HG02763 (cell line): Measurements from ENCODE around the gene MCFD2.
"Not testable (repeated sequence)": the region's sequence is repeated elsewhere in the genome, so short reads cannot be mapped to it uniquely, and the experiment has no call there.

Experiments
- ATAC-seq: cut with Tn5 transposase; IDR thresholded peaks from one replicate; pipeline ENCODE4 v1.9.1; 2021; ENCODE audit warnings: mild to moderate bottlenecking, moderate library complexity; ENCODE audit not compliant: unreplicated experiment

The MCFD2 gene

DNA sequence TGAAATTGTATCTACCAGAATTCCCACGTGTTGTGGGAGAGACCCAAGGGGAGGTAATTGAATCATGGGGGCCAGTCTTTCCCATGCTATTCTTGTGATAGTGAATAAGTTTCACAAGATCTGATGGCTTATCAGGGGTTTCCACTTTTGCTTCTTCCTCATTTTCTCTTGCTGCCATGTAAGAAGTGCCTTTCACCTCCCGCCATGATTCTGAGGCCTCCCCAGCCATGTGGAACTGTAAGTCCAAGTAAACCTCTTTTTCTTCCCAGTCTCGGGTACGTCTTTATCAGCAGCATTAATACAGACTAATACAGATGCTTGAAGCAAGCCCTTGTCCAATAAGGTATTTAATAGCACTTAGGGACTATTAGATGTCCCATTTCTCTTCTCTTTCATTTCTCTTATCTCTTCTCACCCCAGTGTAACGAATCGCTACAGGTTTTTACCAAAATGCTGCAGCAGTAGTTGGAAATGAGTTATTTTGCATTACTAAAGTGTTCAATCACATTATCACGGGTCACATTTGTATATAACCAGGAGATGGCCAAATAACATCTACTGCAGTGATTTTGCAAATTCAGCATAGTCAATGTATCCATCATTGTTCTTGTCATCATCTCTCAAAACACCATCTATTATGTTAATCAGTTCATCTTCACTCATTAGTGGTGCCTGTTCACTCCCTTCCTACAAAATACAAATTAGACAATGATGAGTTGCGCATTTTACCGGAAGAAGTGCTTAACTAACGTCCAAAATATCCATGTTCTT is 10.5 kb downstream of the MCFD2 start:
- ATAC-seq, result not testable (repeated sequence)

DNA sequence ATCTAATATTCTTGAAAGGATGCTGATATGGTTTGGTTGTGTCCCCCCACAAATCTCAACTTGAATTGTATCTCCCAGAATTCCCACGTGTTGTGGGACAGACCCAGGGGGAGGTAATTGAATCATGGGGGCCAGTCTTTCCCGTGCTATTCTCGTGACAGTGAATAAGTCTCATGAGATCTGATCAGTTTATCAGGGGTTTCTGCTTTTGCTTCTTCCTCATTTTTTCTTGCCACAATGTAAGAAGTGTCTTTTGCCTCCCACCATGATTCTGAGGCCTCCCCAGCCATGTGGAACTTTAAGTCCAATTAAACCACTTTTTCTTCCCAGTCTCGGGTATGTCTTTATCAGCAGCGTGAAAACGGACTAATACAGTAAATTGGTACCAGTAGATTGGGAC is 12.6 kb downstream of the MCFD2 start:
- not testable (repeated sequence) for ATAC-seq

DNA sequence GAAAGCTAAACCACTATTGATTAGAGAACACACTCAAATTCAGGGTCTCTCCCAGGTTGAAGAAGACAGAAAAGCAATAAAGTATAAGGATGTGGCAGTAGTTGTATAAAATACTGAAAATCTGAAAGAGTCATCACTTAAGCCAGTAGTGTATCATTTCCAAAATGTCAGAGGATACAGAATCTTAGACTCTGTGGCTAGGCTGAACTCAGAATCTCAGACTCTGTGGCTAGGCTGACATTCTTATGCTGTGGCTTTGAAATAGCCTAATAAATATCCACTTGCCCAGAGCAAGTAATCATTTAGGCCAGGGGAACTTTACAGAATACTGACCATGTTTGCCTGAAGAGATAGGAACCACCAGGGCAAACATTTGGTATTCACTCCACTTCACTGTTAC is 13.1 kb downstream of the MCFD2 start:
- no peak for ATAC-seq

DNA sequence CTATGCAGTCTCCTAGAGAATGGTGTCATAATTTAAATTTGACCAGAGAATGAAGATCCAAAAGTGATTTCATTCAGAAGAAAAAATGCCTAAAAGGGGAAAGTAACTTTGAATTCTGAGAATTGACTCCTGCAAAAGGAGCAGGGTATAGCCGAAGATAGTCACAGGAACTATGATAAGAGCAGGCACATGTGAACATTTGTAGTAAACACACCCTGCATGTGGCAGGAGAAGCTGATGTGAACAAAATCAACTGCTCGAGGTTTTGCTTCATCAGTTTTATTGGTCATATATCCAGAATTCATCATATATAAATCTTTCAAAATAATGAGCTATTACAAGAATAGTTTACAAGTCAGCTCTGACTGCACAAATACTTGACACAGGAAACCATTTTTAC is 14.0 kb downstream of the MCFD2 start:
- ATAC-seq, result no peak

DNA sequence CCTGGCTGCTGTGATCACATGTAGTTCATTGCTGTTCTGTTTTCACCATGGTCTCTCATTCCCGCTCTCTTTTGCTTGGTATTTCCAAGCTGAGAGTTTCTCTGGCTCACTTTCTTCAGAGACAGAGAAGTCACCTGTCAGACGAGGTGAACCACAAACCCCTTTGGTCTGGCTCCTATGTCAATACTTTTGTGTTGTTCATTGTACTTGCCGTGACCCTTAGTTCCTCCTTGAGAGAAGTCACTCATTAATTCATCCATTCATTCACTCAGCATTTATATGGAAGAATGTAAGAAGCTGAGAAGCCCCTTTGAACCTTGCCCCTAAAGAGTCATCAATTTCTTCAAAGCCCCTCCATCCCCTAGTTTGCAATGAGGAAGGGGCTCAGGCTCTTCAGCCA is 15.2 kb downstream of the MCFD2 start:
- no peak for ATAC-seq

DNA sequence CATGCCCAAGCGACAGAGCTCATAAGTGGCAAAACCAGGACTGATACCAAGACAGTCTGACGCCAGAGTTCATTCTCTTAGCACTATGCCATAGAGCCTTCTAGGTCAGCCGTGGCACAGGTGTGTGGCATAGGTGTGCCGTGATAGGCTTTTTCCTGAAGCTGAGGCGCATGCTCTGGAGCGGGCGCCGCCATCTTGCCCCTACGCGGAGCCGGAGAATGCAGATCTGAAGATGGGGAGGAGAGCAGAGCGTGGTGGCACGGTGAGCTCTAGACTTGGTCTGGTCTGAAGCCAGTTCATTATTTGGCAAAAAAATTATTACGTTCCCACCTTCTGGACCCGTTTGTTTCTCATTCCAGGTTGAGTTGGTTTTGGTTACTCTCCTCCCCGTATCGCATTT is 16.6 kb downstream of the MCFD2 start:
- no peak for ATAC-seq

DNA sequence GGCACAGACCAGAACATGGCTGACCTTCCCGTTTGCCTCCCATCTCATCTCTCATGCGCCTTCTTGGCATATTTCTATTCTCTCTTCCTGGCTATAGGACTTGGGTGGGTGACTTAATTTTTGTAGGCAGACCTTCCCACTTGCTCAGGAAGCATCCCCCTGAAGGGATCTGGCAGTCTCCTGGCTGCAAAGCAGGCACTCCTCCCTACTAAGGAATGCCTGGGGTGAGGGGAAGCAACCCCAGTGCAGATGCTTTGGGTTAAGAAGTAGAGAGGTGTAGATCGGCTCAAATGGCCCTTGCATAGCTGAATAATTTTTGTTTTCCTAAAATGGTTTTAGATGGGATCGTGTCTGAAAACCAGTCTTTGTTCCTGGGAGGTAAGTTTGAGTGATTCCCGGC is 17.6 kb downstream of the MCFD2 start:
- ATAC-seq, result no peak

DNA sequence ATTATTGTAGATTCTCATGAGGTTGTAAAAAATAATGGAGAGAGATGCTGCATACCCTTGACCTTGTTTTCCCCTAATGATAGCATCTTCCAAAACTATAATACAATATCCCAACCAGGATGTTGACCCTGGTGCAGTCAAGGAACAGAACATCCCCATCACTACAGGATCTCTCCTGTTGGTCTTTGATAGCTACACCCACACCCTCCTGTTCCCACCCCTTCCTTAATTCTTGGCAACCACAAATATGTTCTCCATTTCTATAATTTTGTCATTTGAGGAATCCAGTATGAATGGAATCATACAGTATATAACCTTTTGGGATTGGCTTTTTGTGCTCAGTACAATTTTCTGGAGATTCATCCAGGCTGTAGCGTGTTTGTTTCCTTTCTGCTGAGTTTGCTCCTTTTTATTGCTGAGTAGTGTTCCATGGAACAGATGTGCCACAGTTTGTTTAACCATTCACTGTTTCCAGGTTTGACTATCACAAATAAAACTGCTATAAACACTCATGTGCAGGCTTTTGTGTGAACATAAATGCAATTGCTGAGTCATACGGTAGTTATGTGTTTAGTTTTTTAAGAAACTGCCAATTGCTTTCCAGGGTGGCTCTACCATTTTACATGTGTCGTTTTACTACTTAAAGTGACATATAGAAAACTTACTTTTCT is 22.2 kb downstream of the MCFD2 start:
- ATAC-seq, result no peak

DNA sequence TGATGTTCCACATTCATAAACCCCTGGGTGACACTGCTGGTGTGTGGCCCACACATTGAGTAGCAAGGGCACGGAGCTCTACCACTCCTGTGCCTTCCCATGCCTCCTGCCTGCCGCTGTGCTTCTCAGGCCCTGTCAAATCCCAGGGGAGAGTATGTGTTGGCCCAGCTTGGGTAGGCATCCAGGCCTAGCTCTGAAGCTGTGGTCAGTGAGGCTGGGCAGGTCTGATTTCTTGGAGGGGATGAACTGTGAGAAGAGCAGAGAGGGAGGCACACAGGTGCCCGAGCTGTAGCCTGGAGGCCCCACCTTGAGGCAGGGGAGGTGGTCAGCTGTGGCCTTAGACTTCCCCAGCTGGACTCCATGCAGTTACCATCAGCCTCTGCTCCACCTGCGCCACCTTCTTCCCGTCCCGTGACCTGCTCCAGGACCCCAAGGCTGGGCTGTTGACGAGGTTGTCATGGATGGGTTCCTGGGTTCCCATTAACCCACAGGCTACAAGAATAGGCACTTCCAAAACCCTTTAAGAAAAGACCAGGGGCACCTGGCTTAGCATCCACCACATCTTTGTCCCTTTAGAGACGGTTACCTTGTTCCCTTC is 23.6 kb downstream of the MCFD2 start:
- no peak for ATAC-seq

DNA sequence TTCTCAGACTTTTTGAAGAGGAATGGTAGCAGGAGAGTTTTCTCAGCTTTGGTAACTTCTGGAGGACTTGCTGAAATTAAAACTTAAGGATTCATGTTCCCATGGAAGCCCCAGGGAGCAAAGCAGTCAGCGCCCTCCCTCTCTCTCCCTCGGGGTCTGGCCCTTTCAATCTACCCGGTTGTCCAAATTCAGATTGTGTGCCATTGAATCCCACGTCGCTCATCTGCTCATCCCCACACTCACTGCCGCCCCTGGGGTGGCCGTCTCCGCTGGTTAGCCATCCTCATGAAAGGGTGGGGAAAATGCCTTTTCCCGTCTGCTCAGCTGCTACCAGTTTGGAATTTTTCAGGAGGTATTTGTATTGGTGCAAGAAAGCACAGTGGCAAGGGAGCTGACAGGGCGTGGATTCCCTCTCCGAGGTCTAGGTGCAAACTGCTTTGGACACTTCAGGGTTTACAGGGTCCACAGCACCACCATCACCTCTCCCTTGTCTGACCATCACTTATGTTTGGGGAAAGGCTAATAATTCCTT is 27.1 kb downstream of the MCFD2 start:
- no peak for ATAC-seq

DNA sequence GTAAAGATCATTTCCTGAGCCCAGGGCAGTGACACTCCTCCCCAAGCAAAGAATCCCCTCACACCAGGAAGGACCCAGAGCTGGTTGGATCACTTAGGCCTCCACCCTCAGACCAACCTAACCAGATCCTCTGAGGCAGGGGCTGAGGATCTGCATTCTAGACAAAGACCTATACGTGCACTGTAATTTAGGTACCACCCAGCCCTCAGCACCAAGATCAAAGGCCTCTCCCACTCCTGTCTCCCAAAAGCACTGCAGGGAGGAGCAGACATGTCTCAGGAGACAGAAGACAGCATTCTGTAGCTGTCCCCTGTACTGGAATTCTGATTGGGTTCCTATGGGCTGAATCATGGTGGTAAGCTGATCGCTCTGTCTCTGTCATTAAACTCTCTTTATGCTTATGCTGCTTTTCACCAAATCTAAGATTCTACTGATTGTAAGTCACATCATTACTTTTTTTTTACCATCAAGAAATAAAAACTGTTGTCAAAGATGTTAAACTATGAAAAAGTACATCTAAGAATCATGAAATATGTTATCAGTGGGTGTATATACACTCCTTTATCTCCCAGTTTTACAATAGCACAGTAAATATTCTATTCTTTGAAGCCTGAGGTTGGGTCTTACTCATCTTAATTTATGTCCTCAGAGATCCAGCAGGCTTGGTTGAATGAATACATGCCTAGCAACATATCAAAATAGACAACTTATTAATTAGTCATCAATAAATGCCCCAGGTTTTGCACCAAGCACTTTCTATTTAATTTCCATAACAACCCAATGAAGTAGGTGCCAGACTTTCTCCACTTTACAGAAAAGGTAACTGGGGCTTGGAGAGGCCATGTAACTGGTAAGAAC is 28.3 kb downstream of the MCFD2 start:
- no peak for ATAC-seq

DNA sequence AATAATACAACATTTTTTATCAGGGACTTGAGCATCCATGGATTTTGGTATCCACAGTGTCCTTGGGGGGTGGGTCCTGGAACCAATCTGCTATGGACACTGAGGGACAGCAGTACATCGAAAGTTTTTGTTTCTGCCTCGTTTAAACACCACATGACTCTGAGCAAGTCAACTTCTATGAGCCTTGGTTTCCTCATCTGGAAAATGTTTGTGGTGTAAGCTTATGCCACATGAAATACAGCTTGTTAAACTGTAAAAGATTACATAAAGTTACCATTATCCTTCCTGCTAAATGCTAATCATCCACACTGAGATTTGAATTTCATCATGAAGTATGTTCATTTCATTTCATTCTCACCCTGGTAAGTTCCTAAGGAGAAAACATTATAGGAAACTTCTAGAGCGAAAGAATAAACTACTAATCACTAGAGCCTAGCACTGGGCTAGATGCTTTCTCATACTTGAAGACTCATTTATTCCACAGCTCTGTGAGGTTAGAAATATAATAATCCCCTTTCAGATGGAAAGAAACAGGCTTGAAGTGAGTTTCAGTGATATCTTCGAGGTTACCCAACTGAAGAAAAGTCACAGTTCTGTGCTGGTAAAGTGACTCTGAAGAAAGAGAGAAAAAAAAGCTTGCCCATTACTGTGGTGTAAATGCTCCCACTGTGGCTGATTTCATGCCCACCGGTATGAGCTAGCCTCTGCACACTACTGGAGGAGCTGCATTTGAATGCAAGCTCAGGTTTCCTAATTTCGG is 29.2 kb downstream of the MCFD2 start:
- no peak for ATAC-seq

DNA sequence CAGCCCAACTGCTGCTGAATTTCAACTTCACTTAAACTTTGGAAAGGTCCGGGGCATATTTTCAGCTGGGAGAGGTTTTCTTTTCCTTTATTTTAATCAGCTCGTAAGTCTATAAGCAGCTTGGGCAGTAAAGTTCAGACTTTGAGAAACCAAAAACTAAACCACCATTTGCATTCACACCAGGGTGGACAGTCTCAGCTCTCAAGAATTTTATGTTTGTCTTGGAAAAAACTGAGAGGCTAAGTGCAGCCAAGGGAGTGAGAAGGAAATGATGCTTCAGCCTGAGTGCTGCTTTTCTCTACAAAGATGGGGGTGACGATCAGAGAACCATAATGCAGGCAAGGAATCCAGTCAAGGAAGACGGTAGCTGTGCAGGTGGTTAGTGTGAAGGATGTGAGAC is 30.2 kb downstream of the MCFD2 start:
- ATAC-seq, result no peak

DNA sequence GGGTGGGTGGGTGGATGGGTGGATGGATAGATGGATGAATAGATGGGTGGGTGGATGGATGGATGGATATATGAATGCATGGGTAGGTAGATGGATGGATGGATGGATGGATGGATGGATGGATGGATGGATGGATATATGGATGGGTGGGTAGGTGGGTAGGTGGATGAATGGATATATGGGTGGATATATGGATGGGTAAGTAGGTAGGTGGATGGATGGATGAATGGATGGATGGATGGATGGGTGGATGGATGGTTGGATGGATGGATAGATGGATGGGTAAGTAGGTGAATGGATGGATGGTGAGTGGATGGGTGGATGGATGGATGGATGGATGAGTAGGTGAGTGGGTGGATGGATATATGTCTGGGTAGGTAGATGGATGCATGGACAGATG is 36.1 kb downstream of the MCFD2 start:
- no peak for ATAC-seq

DNA sequence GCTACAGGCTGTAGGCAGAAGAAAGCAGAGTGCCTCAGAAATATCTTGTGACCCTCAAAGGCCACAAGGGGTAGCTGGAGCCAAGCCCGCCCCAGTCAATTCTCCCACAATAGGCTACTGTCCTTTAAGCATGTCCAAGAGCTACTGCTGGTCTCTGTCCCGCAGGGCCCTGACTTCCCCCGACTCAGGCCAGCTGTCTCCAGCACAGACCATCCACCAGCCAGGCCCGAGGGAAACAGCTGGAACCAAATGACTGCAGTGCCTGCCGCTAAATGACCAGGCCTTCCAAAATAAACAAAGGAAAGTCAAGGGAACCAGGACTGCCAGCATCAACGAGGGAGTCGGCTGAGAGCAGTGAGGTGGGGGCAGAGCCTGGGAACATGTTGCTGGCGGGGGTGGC is 36.7 kb downstream of the MCFD2 start:
- no peak for ATAC-seq

DNA sequence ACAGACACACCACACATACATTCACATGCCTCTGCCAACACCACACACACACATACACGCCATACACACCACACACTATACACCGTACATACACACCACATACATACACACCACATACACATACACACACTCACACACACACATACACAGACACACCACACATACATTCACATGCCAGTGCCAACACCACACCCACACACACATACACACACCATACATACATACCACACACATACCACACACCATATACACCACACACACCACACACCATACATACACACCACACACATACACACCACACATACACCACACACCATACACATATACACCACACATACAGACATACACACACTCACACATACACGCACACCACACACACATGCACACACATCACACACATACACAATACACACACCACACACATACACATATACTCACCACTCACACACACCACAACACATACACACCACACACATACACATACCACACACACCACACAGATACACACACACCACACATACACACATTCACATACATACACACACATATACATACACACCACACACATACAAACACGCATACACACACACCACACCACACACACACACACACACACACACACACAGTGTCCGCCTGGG is 37.2 kb downstream of the MCFD2 start:
- no peak for ATAC-seq

DNA sequence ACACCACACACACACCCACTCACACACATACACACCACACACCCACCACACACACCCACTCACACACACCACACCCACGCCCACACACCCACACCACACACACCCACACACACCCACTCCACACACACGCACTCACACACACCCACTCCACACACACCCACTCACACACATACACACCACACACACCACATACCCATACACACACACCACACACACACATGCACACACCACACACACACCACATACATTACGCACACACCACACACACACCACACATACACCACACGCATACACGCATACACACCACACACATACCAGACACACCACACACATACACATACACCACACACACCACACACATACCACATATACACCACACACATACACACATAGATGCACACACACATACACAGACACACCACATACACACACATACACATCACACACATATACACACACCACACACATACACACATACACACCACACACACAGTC is 37.9 kb downstream of the MCFD2 start:
- no peak for ATAC-seq

DNA sequence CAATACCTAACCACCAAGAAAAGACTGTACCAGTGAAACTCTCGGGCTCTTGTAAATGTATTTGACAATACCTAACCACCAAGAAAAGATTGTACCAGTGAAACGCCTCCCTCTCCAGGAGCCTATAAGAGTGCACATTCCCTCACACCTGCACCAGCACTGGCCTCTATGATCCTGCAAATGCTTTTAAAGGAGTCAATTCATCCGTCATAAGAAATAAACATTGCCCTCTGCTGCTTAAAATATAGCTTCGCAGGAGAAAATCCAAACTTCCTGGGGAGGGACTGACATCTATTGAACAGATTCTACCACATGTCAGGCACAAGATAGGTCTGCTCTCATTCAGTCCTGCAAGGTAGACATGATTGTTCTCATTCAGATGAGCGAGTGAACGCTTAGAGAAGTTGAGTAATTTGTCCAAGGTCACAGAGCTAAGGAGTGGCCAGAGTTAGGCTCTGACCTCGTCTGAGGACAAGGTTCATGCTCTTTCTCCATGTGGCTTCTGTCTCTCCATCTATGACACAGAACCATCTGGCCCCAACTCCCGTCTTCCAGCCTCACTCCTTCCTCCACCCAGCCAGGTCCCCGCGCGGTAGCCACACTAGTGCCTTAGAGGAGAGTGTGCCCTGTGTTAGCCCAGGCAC is 38.7 kb downstream of the MCFD2 start:
- no peak for ATAC-seq
